Measurements from ENCODE around the gene DDX53. TPM values are rescaled to one million over a fixed set of nuclear protein-coding genes. Genes with fewer than 3 reads are reported as not detected.

Gene DDX53
- polyA plus RNA-seq, 3 donors: not detected

GRCh38 chrX:22970861-22971260 is 28.9 kb upstream of the DDX53 start:
- Histone ChIP-seq H3K4me2 (replicated peaks; ENCODE audit: extremely low read depth, low read length, poor library complexity, severe bottlenecking) (no peak overlapping the region), H3K27ac (ENCODE audit: low read depth in 1 of 2, low read length in 2 of 2) (no peak overlapping the region), H3K4me1 (ENCODE audit: control insufficient read depth in 1 of 2, insufficient read depth in 2 of 2, low read length in 2 of 2) (no peaks in the 10 kb centered on the region), H4K20me1 (ENCODE audit: insufficient read depth, low read length) (no peaks in the 10 kb centered on the region), H3K79me2 (ENCODE audit: insufficient read depth, low read length) (no peaks in the 10 kb centered on the region), H3K9me3 (replicated peaks in 1 of 2; ENCODE audit: control insufficient read depth in 1 of 2, insufficient read depth in 1 of 2, low read length in 2 of 2) (no peaks in the 10 kb centered on the region), H3K4me3 (replicated peaks in 1 of 3; ENCODE audit: low read depth in 2 of 3, low read length in 3 of 3) (no peak overlapping the region), H2AFZ (ENCODE audit: insufficient read depth, low read depth, low read length, poor library complexity, severe bottlenecking) (no peak overlapping the region), H3K9ac (ENCODE audit: insufficient read depth, low read length, poor library complexity, severe bottlenecking) (no peak overlapping the region), H3K27me3 (ENCODE audit: control insufficient read depth in 2 of 2, insufficient read depth in 2 of 2, low read length in 2 of 2) (no peaks in the 10 kb centered on the region), H3K36me3 (replicated peaks in 1 of 2; ENCODE audit: control insufficient read depth in 1 of 2, insufficient read depth in 2 of 2, low read length in 2 of 2) (no peaks in the 10 kb centered on the region)
- peaks cover 0 to 14% (median 4%) of the 10 kb centered on the region in 7 donors for H3K9me3 Mint-ChIP-seq
- no peak for TF ChIP-seq CTCF (IDR thresholded peaks at IDR 0.05)
- H3K4me1 Mint-ChIP-seq: no peaks in the 10 kb centered on the region
- WGBS (ENCODE audit: insufficient coverage): no CpG with 5 or more reads among the region's 1 CpG
- no peaks in the 10 kb centered on the region for H3K36me3 Mint-ChIP-seq
- DNase-seq: no peak
- no peak overlapping the region for H3K27ac Mint-ChIP-seq
- H3K27me3 Mint-ChIP-seq (ENCODE audit: low read depth in 3 of 3): no peaks in the 10 kb centered on the region
- no peak overlapping the region for H3K4me3 Mint-ChIP-seq
- intact Hi-C loops (cut with micrococcal nuclease): no loop called here

GRCh38 chrX:22974616-22975015 is 25.1 kb upstream of the DDX53 start:
- Mint-ChIP-seq H3K27me3 (ENCODE audit: low read depth in 3 of 3) (peaks cover 0 to 3% (median 0%) of the 10 kb centered on the region in 3 donors), H3K9me3 (peaks cover 0 to 6% (median 3%) of the 10 kb centered on the region in 7 donors), H3K4me3 (no peak overlapping the region), H3K4me1 (no peaks in the 10 kb centered on the region), H3K36me3 (no peaks in the 10 kb centered on the region), H3K27ac (no peak overlapping the region)
- no peaks in the 10 kb centered on the region for H3K27me3 ChIP-seq (ENCODE audit: control insufficient read depth in 2 of 2, insufficient read depth in 2 of 2, low read length in 2 of 2)
- H3K27ac ChIP-seq (ENCODE audit: low read depth in 1 of 2, low read length in 2 of 2): no peak overlapping the region
- intact Hi-C loops (cut with micrococcal nuclease): no loop called here
- H2AFZ ChIP-seq (ENCODE audit: insufficient read depth, low read depth, low read length, poor library complexity, severe bottlenecking): no peak overlapping the region
- H3K9ac ChIP-seq (ENCODE audit: insufficient read depth, low read length, poor library complexity, severe bottlenecking): no peak overlapping the region
- H3K4me3 ChIP-seq (replicated peaks in 1 of 3; ENCODE audit: low read depth in 2 of 3, low read length in 3 of 3): no peak overlapping the region
- H3K4me2 ChIP-seq (replicated peaks; ENCODE audit: extremely low read depth, low read length, poor library complexity, severe bottlenecking): no peak overlapping the region
- DNase-seq: no peak
- WGBS (ENCODE audit: insufficient coverage): no CpG with 5 or more reads among the region's 4 CpGs
- H3K36me3 ChIP-seq (replicated peaks in 1 of 2; ENCODE audit: control insufficient read depth in 1 of 2, insufficient read depth in 2 of 2, low read length in 2 of 2): no peaks in the 10 kb centered on the region
- no peaks in the 10 kb centered on the region for H3K4me1 ChIP-seq (ENCODE audit: control insufficient read depth in 1 of 2, insufficient read depth in 2 of 2, low read length in 2 of 2)
- H4K20me1 ChIP-seq (ENCODE audit: insufficient read depth, low read length): no peaks in the 10 kb centered on the region
- H3K79me2 ChIP-seq (ENCODE audit: insufficient read depth, low read length): no peaks in the 10 kb centered on the region
- TF ChIP-seq CTCF (IDR thresholded peaks at IDR 0.05): no peak
- H3K9me3 ChIP-seq (replicated peaks in 1 of 2; ENCODE audit: control insufficient read depth in 1 of 2, insufficient read depth in 1 of 2, low read length in 2 of 2): no peaks in the 10 kb centered on the region

Data from CD14-positive monocyte (primary cell).